ENCODE data around the gene EMSY.

Gene EMSY

DNA sequence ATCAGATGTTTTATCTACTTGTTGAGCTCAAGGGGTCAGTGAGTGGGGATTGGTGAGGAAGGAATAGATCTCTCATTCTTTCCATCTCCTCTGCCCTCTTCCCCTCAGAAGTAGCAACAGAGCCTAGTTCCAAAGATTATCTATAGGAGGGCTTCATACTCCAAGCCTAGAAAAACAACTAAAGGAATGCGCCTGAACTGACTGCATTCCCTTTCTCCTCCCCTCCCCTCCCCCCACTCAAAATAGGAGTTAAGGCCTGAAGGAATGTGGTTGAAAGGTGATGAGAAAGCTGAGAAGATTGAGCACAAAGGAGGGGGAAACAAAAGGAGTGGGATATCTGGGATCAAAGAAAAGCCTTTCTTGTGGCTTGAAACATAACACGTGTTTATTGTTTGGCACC, 10.5 kb downstream of the EMSY start:
- no peak for DNase-seq (ENCODE audit: low read depth in 2 of 2)

- DNase-seq (ENCODE audit: low read depth in 2 of 2), result no peak
These were observed 11.1 kb downstream of the EMSY start for GRCh38 chr11:76455931-76456330.

DNA sequence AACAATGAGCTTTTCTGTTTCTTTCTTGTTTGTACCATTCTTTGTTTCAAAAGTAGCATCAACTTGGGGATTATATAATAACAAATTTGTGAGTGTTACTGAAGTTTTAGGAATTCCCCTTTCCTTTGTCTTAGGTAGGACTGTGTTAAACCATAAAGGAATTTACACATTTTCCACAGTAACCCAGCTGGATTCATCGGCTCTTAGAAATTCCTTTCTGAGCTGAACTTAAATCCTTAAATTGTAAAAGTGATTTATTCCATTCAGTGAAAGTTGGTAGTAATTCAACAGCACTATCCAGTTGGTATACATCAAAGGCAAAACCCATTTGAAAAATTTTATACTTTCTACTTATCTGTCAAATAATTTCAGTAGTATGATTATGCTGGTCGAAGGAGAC, 11.8 kb downstream of the EMSY start:
- DNase-seq (ENCODE audit: low read depth in 2 of 2), result no peak

DNA sequence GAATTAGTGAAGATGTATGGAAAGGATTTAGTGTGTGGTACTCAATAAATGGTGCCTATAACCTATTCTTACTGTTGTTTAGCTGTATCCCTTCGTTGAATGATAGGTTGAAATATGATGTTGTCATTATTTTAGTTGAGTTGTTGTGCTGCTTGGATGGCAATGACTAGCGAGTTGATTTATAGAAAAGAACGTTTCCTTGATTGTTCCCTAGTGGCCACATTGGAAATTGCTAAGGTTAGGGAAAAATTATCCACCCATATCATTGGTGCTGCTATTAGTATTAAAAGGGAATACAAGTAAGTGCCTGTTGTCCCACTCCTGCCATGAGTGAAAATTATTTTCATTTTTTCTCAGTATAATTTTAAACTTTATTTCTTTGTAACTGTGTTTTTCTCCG, 14.5 kb downstream of the EMSY start:
- DNase-seq (ENCODE audit: low read depth in 2 of 2), result no peak

DNA sequence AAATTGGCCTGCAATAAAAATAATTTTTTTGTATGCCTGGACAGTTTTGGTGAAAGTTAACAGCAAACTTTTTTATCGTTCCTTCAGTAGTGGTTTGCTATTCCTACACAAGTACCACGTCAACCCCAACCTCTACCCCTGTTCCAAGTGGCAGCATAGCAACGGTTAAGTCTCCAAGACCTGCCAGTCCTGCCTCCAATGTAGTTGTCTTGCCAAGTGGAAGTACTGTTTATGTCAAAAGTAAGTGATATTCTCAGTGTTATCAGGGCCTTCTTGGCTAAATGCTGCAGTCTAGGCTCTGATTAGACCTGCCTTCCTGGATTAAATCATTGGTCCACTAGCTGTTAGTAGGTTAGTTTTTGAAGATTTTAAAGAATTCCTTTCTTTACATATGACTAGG, 15.0 kb downstream of the EMSY start:
- DNase-seq (ENCODE audit: low read depth in 2 of 2), result no peak

DNA sequence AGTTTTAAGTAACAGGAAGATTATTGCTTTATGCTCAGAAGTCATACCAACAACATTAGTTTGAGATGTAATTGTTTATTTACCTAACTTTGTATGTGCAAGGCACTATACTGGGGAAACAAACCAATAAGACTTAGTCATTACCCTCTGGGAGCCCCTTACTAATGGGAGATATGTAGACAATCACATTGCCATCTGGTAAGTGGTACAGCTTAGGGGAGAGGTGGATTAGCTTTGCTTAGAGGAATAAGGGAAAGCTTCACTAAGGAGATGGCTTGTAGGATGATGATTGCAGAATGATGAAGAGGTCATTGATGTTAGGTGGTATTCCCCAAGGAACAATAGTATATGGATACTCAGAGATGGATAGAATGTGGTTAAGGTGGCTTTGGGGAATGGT, 17.5 kb downstream of the EMSY start:
- no peak for DNase-seq (ENCODE audit: low read depth in 2 of 2)

- DNase-seq (ENCODE audit: low read depth in 2 of 2), result no peak
These were observed 20.9 kb downstream of the EMSY start for GRCh38 chr11:76465701-76466100.

DNA sequence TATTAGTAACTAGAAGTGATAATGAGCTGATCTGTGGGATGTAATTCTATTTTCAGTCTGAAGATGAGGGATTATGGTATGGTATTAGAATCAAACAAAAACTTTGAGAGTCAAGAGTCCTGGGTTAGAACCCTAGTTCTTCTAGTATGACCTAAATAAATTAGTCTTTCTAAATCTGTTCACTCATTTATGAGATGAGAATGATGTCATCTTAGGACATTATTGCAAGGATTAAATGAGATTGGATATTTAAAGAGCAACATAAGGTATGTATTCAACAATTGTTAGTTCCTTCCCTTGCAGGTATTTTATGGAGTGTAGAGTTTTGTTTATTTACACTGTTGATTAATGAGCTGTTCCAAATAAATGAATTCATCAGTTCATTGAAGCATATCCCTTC, 21.8 kb downstream of the EMSY start:
- no peak for DNase-seq (ENCODE audit: low read depth in 2 of 2)

DNA sequence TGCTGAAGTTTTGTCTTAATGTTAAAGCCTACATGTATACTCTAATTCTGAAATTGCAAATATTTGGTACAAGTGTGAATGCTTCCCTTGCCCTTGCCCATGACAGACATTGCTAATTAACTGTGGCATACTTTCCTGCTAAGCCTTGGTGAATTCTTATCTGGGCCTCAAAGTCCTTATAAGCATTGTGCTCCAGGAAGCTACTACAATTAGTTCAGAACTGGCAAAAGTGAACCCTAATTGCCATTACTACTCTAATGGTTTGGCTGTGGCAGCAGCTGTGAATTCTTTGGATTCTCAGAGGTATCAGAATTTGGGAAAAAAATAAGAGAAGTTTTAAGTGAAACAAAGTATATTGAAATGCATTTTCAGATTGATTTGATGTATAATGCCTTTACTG, 24.3 kb downstream of the EMSY start:
- DNase-seq (ENCODE audit: low read depth in 2 of 2), result no peak

GRCh38 chr11:76471382-76471781, 26.6 kb downstream of the EMSY start:
- no peak for DNase-seq (ENCODE audit: low read depth in 2 of 2)

GRCh38 chr11:76480241-76480640, 35.4 kb downstream of the EMSY start:
- DNase-seq (ENCODE audit: low read depth in 2 of 2), result no peak

- DNase-seq (ENCODE audit: low read depth in 2 of 2), result no peak
These were observed 46.8 kb downstream of the EMSY start for GRCh38 chr11:76491644-76492043.

GRCh38 chr11:76493040-76493439, 48.2 kb downstream of the EMSY start:
- DNase-seq (ENCODE audit: low read depth in 2 of 2), result no peak

GRCh38 chr11:76493626-76494539, 49.1 kb downstream of the EMSY start:
- no peak for DNase-seq (ENCODE audit: low read depth in 2 of 2)

DNA sequence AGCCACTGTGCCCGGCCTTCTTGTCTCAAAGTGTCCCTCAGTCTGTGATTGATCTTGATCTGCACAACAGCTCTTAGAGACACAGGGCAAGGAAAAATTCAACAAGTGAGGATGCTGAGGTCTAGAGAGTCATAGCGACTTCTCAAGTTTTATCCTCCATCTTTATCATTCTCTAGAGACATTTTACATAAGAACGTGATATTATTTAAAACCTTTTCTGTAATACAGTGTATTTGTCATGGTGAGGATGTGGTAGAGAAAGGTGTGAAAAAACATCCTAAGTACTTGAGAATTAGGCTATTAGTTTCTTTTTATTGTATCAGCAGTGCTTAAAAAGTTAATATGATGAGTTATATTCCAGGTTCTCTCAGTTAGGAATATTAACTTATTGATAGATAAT, 50.2 kb downstream of the EMSY start:
- no peak for DNase-seq (ENCODE audit: low read depth in 2 of 2)

DNA sequence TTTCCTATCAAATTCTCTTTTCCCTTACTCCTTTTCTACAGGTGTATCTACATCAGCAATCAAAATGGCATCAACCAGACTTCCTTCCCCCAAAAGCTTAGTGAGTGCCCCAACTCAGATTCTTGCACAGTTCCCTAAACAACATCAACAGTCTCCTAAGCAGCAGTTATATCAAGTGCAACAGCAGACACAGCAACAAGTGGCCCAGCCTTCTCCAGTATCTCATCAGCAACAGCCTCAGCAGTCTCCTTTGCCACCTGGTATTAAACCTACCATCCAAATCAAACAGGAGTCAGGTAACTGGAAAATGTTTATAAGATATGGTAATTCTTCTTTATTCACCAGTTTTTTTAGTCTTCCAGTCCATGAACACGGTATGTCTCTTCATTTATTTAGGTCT, 51.4 kb downstream of the EMSY start:
- DNase-seq (ENCODE audit: low read depth in 2 of 2), result no peak

DNA sequence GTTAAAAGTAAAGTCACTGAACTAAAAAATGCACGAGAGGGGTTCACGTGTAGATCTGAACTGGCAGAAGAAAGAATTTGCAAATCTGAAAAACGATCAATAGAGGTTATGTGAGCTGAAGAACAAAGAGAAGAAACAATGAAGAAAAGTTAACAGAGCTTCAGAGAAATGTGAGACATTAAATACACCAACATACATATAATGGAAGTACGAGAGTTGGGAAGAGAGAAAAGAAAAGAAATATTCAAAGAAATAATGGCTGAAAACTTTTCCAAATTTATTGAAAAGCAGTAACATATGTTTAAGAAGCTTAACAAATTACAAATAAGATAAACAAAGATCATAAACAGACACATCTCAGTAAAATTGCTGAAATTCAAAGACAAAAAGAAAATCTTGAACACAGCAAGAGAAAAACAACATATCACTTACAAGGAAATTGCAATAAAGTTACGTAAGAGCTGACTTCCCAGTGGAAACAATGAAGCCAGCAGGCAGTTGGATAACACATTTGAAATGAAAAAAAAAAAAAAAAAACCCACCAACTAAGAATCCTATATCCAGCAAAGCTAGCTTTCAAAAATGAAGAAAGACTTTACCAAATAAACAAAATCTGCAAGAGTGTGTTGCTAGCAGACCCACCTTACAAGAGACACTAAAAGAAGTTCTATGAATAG, 56.8 kb downstream of the EMSY start:
- DNase-seq (ENCODE audit: low read depth in 2 of 2), result no peak

DNA sequence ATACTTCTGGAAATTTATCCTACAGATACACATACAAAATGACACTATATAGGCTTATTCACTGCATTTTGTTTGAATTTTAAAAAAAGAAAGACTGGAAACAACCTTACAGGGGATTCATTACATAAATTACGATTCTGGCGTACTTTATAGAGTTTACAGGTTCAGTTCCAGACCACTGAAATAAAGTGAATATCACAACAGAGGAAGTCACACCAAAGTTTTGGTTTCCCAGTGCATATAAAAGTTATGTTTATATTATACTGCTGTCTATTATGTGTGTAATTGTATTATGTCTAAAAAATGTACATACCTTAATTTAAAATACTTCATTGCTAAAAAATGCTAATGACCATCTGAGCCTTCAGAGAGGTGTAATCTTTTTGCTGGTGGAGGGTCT, 62.0 kb downstream of the EMSY start:
- no peak for DNase-seq (ENCODE audit: low read depth in 2 of 2)

- DNase-seq (ENCODE audit: low read depth in 2 of 2), result no peak
These were observed 65.5 kb downstream of the EMSY start for GRCh38 chr11:76510060-76511047.

DNA sequence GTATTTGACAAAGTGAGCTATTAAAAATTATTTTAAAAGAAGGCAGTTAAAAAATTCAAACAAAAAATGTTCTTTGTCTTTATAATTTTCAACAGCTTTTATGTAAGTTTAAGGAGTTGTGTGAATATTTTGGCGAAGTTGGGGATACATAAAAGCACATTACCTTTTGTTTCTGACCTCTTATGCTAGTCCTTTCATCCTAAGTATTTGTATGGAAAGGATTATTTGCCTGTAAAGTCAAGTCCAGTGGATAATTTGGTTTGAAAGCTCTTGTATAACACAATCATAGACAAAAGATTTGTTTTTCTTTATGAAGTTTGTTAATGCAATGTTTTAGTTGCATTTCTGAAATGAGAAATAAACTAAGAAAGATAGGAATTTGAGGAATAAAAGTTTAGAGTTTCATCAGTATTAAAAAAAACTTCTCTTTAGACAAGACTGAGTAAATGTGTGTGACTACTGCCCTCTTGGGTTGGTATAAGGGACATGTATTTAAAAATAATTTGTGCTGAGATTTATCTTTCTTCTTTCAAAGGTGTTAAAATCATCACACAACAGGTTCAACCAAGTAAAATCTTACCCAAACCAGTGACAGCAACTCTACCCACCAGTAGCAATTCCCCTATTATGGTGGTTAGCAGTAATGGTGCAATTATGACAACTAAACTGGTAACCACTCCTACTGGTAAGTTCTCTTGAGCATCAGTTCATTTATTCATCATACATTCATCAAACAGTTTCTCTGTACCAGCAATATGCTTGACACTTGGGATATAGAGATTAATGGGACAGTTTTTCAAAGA, 68.2 kb downstream of the EMSY start:
- no peak for DNase-seq (ENCODE audit: low read depth in 2 of 2)

DNA sequence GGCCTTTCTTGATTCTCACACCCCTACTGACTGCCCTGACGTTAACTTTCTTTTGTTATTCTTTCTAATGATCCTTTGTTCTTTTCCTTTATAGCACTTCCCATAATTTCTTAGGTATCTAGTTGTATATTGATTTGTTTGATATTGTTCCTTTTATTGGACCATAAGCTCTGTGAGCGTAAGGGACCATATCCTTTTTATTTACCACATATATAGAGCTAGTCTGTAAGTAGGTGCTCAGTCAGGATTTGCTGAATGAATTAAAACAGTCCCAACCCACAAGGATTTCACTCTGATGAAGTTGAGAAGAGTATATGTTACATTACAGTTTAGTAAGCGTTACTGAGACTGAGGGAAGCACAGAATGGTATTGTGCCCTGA, 68.8 kb downstream of the EMSY start:
- no peak for DNase-seq (ENCODE audit: low read depth in 2 of 2)
